GM19452 (cell line): Measurements from ENCODE around the gene KDM3A.
"Not testable (repeated sequence)": the region's sequence is repeated elsewhere in the genome, so short reads cannot be mapped to it uniquely, and the experiment has no call there.

ENCODE experiments used
- ATAC-seq: cut with Tn5 transposase; IDR thresholded peaks from one replicate; pipeline ENCODE4 v1.9.1; 2021; ENCODE audit not compliant: unreplicated experiment

The KDM3A gene

DNA sequence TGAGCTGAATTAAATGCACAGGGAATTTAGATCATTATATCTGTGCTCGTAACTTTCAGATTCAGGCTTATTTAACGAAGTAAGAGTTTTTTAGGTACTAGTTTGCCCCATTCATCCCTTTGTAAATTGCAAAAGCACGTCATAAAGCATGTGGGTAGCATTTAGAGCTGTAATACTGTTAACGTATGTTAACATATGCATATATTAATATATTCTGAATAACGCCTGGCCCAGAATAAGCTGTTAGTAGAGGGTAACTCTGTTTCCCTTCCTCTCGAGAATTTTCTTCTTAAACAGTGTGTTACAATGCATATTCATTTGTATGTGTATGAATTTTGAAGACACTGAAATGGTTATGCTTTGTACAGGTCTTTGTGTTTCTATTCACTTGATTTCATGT lies 30.5 kb downstream of the KDM3A start:
- ATAC-seq, result no peak

DNA sequence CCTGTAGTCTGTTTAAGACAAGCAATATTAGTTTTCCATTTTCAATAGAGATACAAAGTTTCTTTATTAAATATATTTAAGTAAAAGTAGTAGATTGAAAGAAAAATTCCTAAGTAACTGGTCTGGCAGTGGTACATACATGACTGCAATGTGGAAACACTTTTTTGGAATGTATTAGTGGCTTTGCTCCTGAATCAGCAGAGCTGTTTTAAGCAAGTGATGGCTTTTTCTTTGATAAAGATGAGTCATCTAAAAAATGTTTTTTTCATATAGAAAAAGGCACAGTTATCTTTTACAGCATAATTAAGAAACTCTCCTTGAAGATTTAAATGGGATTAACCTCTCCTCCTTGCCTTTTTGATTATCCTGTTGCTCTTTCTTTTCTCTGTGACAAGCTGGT lies 34.9 kb downstream of the KDM3A start:
- no peak for ATAC-seq

DNA sequence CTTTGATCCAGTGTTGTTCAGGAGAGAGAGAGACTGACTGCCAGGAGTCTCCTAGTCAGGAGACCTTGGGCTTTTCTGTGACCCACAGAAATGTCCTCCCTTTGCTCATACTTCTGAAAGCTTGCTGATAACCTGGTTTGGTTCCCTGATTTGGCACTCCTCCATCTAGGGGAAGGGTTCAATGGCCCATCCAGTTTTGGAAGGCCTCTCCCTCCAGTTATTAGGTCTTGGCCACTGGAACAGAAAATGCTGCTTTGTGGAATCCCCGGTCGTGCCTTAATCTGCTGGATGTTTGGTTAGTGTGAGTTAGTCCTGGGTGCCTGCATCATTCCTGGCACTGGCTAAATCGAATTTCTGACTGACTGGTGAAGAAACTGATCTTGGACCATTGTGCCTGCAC lies 35.7 kb downstream of the KDM3A start:
- ATAC-seq, result no peak

DNA sequence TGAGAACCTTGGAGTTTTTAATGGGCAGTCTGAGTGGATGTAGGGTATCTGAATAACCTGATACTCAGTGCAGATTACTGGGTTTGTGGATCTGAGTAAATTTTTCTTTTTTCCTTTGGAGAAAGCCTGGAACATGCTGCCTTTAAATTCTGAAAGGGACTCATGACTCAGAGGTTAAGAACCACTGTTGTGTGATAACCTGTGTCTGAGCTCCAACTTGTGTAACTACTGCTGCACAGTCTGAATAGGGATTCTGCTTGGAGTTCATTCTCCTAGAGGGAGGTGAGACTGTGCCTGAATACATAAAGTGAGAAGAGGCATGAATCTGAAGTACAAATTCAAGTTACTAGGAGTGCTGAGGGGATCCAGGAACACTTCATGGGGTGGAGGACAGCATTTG lies 36.2 kb downstream of the KDM3A start:
- no peak for ATAC-seq

DNA sequence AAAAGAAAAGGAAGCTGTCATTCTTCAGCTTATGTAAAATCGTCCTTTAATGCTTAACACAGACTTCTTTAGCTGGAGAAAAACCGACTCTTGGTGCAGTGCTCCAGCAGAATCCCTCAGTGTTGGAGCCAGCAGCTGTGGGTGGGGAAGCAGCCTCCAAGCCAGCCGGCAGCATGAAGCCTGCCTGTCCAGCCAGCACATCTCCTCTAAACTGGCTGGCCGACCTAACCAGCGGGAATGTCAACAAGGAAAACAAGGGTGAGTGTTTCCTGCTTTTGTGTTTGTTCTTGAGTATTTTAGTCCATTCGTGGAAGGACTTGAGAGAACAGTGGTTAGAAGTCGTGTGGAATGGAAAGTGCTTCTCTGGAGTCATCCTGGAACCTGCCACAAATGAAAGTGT lies 38.9 kb downstream of the KDM3A start:
- no peak for ATAC-seq

DNA sequence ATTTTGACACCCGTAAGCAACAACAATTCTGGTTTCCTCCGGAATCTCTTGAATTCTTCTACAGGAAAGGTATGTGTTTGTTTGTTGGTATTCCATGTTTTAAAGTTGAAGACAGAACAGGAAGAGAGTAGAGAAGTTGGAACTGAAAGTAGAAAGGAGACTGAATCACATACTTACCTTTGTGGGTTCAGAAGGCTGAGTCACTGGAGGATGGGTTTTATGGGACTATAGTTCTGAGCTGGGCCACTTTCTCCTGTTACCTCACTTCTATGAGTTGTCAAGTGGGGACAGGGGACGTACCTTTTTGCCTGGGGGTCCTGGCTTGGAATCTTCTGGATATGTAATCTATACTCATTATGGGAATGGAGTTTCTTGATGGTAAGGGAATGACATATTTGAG lies 40.9 kb downstream of the KDM3A start:
- ATAC-seq, result no peak

DNA sequence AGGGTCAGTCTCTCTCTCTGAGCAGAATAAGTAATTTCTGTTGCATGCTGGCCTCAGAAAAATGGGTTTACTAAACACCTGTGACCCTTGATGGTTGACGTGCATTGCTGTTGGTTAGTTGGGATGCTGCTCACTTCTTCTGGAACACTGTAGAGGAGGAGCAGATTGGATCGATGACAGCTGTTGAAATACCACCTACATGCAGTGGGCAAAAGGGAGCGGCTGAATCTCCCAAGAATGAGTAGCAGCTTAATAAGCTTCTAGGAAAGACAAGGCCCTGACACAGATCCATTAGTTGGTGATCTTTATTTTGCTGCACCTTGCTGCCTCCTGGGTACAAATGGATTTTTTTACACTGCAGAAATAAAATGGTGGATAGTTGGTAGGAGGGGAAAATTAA lies 43.2 kb downstream of the KDM3A start:
- ATAC-seq, result no peak

DNA sequence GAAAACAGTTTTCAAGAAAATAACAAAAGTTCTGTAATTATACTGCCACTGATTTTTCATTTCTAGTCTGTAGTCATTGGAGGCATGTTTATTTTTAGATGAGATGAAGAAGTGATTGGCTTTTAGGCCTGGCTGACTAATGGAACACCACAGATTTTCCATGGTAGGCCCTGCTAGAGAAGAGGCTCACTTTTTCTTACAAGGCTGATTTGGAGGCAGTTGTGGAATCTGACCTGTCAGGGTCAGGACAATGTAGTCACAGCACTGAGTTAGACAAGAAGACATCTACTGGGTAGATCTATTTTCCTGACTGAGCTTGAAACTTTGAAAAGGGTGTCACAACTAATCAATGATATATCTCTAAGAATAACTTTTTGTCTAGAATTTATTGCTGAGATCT lies 43.9 kb downstream of the KDM3A start:
- no peak for ATAC-seq

DNA sequence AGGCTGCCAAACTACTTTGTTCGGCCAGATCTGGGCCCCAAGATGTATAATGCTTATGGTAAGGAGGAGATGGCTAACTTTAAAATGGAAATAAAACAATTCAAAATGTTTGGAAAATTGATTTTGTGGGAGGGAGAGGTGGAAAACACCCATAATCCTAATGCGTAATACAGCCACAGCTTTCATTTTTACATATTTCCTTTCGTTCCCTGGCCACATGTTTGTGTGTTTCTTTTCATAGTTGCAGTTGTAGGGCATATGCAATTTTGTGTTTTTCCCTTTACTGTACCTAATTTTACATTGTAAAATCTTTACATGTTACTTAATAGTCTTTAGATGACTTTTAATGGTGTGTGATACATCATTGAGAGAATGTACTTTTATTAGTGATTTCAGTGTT lies 44.6 kb downstream of the KDM3A start:
- ATAC-seq, result no peak

DNA sequence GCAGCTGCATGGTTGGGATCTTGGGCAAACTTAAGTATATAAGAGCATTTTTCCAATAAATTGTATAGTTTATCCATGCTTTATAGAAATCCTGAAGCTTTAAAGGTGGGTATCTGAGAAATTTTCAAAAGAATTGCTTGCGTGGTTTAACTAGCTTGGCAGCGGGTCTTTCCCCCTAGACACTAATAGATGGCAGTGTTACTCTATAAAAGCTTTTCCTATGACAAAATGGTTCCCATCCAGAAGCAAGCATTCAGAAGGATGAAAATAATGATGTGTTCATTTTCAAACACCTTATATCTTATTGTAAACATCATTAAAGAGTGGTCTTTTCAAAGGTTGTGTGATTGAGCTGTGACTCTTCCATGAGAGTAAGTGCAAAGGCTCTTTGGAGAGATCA lies 45.9 kb downstream of the KDM3A start:
- ATAC-seq, result no peak

DNA sequence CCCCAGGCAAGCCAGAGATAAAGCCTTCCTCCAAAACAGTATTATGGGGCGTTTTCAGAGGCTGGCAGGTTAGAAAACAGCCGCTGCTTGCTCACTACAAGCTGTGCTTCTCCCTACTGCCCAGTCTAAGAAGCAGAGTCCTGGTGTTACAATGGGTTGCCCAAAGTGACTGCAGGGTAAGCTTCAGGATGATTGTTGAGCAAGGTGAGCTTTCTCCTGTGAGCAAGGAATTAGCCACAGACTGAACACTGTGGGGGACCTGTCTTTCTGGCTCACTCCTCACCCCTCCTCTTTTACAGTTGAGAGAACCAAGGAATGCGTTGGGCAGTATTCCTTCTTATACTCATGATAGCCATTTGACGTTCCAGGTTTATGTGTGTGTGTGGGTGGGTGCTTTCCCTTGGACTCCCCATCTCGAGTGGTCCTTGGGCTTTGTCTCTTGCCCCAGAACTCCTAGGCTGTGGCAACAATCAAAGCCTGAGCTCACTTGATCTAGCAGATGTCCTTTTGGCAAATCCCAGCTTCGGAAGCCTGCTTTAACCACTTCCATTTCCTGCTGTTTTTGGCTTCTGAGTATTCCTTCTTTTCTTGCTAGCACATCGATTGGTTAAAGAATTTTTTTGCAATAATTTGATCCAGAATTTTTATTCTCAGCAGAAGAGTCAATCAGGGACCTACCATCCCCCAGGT lies 47.5 kb downstream of the KDM3A start:
- no peak for ATAC-seq

DNA sequence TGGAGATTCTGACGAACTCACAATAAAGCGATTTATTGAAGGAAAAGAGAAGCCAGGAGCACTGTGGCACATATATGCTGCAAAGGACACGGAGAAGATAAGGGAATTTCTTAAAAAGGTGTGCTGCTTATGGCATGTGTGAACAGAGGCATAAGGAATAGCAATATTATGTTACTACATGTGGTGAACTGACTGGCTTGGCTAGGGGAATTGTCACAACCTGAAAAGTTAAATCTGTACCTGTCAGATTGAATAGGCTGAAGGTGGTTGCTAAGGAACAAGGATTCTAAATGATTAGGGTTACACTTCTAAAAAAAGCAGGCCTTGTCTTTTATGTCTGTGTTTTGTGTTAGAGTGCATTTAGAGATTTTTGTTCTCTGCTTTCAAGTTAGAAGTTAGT lies 48.4 kb downstream of the KDM3A start:
- ATAC-seq, result no peak

DNA sequence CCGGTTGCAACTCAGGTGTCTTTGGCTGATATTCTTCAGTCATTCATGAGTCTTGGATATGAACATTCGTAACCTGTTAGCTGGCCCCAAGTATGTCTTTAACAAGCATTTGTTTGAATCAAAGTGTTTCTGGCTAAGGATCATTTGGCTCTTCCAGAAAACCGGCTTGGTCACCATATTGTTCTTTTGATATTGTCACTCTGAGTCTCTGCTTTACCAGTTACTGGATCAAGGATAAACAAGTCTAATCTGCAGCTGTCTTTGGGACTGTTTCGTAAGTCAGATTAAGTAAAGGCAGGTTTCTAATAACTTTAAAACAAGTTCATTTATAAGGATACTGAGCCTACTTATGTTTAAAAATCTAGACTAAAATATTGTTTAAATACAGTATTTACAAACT lies 49.1 kb downstream of the KDM3A start:
- no peak for ATAC-seq

DNA sequence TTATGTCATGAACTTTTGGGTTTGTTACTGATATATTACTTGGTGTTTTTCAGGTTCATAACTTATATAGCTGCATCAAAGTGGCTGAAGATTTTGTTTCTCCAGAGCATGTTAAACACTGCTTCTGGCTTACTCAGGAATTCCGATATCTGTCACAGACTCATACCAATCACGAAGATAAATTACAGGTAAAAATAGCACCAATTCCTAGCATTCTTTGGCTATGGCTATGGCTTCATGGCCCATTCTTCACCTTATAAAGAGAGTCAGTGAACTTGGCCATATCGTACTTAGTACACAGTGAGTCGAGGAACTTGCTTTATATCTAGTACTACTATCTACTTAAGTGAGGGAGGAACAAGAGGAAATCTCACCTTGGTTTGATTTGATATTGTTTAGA lies 49.9 kb downstream of the KDM3A start:
- no peak for ATAC-seq

DNA sequence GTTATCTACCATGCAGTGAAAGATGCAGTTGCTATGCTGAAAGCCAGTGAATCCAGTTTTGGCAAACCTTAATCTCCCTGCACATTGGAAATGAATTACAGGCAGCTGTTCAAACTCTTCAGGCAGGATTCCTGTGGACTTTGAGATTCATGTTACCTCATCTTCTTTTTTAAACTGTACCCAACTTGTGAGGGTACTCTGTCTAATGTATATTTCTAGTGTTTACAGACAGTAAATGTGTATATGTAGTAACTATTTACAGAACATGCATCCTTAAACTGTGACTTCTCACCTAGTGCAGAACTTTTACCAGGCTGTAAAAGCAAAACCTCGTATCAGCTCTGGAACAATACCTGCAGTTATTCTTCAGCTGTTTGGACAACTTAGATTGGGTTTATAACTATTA lies 50.9 kb downstream of the KDM3A start:
- ATAC-seq, result no peak

DNA sequence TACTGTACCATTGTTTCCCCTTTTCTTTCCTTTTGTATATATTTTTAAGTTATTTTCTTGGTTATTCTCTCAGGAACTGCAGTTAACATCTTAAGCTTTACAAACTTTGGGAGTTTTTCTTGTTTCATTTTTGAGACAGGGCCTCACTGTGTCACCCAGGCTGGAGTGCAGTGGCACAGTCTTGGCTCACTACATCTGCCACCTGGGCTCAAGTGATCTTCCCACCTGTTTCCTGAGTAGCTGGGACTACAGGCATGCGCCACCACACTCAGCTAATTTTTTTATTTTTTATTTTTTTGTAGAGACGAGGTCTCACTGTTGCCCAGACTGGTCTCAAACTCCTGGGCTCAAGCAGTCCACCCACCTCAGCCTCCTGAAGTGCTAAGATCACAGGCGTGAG lies 55.2 kb downstream of the KDM3A start:
- not testable (repeated sequence) for ATAC-seq

DNA sequence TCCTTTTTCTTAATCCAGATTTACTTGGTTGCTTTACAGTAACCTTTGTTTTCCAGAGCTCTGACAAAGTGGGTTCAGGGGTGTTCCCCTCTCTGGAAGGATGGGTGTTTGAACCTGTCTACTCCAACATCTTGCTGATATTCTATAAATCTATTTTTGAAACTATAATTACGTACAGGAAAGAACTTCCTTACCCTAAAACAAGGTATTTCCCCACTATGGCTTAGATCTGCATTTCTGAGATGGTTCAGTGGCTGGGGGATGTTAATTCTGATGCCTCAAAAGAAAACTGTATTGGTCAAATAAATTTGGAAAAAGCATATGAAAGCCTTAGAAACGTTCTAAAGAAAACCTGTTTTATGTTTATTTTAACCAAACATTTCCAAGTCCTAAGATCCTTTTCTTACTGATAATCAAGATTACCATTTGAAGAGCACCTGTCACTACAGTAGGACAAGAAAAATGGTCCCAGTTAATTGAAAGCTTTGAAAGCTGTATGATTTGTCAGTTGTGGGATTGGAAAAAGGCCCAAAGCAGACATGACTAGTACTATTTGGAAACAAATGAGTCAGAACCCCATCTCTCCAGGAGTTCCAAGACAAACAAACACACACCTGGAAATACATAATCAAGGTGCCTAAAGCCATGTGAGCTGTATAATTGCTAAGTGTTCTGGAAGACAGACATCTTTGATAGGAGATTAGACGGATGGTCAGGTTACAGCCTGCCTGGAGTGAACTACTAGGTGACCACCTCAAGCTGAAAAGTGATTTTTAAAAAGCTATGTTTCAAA lies 57.5 kb downstream of the KDM3A start:
- no peak for ATAC-seq

DNA sequence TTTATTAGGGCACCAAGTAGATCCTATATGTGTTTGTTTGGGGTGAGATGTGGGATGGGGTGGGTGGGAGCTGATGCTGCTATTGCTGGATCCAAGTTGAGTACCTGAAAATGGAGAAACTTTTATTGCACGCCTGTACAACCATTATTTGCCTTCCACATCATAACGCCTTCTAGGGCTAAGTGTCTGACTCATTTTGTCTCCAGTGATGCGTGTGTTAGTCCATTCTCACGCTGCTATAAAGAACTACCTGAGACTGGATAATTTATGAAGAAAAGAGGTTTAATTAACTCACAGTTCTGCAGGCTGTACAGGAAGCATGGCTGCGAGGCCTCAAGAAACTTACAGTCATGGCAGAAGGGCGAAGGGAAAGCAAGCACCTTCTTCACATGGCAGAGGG lies 58.2 kb downstream of the KDM3A start:
- ATAC-seq, result no peak

DNA sequence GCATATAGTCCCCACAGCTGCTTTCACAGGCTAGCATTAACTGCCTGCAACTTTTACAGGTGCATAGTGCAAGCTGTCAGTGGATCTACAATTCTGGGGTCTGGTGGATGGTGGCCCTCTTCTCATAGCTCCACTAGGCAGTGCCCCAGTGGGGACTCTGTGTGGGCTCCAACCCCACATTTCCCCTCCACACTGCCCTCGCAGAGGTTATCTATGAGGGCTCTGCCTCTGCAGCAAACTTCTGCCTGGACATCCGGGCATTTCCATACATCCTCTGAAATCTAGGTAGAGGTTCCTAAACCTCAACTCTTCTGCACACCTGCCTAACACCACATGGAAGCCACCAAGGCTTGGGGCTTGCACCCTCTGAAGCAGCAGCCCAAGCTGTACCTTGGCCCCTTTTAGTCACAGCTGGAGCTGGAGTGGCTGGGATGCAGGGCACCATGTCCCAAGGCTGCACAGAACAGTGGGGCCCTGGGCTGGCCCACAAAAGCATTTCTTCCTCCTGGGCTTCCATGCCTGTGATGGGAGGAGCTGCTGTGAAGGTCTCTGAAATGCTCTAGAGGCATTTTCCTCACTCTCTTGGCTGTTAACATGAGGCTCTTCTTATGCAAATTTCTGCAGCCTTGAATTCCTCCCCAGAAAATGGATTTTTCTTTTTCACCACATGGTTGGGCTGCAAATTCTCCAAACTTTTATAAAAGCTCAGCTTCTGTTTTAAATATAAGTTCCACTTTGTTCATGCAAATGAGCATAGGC lies 59.3 kb downstream of the KDM3A start:
- no peak for ATAC-seq

DNA sequence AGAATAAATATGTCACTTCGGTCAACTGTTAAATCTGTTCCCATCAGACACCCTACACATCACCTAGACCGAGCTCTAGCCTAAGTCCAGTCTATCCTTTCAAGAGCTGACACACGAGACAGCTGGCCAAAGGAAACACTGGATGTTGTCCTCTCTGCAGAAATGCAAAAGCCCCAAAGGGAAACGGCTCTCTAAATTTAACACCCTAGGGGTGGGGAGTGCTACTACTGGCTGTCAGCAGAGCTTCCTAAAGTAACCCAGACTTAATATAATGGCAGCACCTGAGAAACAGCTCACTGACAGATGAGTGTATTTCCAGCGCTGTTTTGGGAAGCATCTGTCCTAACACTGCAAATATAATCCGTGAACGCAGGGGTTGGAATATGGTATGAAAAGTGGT lies 66.4 kb downstream of the KDM3A start:
- ATAC-seq, result no peak

DNA sequence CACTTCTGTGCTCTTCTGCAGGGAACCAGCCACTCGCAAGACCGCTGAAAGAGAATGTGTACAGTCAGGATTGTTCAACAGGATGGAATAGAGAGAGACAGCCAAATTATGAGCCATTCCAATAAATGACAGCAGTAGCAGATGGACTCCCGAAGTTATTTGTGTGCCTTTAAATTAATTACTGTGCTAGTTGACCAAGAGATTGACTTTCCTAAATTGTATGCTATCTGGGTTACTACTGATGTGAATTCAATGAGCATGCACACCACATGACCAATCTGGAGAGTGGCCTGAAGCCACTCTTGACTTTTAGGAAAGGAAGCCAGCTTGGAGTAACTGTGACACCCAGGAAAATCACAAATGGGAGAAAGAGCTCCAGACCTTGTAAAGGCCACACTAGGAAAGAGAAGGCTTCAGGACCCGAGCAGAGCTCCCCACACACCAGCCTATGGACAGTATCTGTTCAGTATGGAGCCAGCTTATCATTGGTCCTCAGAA lies 69.3 kb downstream of the KDM3A start:
- ATAC-seq, result no peak

DNA sequence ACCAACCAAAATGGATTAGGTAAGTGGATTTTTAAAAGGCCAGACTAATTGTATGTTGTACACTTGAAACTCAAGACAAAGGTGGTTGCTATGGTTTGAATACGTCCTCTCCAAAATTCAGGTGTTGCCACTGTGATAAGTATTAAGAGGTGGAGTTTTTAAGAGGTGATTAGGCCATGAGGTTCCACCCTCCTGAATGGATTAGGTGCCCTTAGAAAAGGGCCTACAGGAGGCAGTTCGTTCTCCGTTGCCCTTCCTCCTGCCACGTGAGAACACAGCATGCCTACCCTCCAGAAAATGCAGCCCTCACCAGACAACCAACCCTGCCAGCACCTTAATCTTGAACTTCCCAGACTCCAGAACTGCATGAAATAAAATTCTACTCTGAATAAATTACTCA lies 70.9 kb downstream of the KDM3A start:
- no peak for ATAC-seq
